Skeletal muscle tissue (tissue), 4 donors: ENCODE measurements around the gene ATG7. TPM values are rescaled to one million over a fixed set of nuclear protein-coding genes. Genes with fewer than 3 reads are reported as not detected.

Source experiments
- H3K27ac ChIP-seq: one replicate; pipeline ENCODE4 v1.7.0; 2013; ENCODE audit warnings: mild to moderate bottlenecking, low read depth, low read length, inconsistent platforms
- H3K27me3 ChIP-seq, 3 donors: one replicate each; pipeline ENCODE4 v1.7.0; 2013; ENCODE audit warnings: low read length in 3 of 3; ENCODE audit not compliant: control insufficient read depth in 3 of 3, insufficient read depth in 3 of 3
- H3K36me3 ChIP-seq, 3 donors: one replicate each; pipeline ENCODE4 v1.7.0; 2013; ENCODE audit warnings: low read length in 3 of 3; ENCODE audit not compliant: control insufficient read depth in 3 of 3, insufficient read depth in 3 of 3
- H3K4me1 ChIP-seq, 3 donors: one replicate each; pipeline ENCODE4 v1.7.0; 2013; ENCODE audit warnings: low read length in 3 of 3, mild to moderate bottlenecking in 3 of 3; ENCODE audit not compliant: control insufficient read depth in 3 of 3, insufficient read depth in 3 of 3
- H3K4me3 ChIP-seq, 3 donors: one replicate each; pipeline ENCODE4 v1.7.0; 2013; ENCODE audit warnings: low read length in 3 of 3
- H3K9ac ChIP-seq, 3 donors: one replicate each; pipeline ENCODE4 v1.7.0; 2013; ENCODE audit warnings: low read length in 3 of 3, mild to moderate bottlenecking in 3 of 3, moderate library complexity in 2 of 3, low read depth in 1 of 3
- H3K9me3 ChIP-seq, 3 donors: one replicate each; pipeline ENCODE4 v1.7.0; 2013; ENCODE audit warnings: low read length in 3 of 3; ENCODE audit not compliant: control insufficient read depth in 3 of 3
- total RNA-seq: library from RNA; depleted of rRNA; stranded (reverse); fragments of >200 nt; gene quantifications from one replicate; pipeline ENCODE4 v1.2.3, GENCODE V29; 2014
- donor health status: Osteomylitis.

The ATG7 gene
- total RNA-seq, 1 donor from 2014 or later, result 48.0 TPM

DNA sequence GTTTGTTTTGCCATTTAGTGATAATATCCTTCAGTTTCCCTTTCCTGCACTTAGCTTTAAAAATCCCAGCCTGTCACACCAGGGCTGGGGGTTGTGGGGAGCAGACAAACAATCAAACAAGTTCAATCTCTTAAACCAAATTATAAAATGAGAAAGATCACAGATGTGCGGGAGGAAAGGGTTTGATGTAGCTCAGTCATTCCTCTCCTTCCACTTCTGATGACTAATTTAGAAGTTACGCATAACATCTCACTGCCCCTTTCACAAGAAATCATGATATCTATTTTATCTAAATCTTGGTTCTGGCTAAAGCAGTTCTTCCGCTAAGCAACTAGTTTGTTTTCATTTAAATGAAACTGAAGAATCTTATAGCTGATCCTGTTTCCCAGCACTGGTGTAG, 34.1 kb upstream of the ATG7 start:
- Histone ChIP-seq H3K27me3 (peaks cover 0 to 8% (median 3%) of the 10 kb centered on the region in 3 donors), H3K9ac (no peak overlapping the region), H3K36me3 (no peaks in the 10 kb centered on the region), H3K9me3 (peaks cover 0 to 2% (median 0%) of the 10 kb centered on the region in 3 donors), H3K27ac (no peak overlapping the region), H3K4me3 (no peak overlapping the region), H3K4me1 (no peaks in the 10 kb centered on the region)

DNA sequence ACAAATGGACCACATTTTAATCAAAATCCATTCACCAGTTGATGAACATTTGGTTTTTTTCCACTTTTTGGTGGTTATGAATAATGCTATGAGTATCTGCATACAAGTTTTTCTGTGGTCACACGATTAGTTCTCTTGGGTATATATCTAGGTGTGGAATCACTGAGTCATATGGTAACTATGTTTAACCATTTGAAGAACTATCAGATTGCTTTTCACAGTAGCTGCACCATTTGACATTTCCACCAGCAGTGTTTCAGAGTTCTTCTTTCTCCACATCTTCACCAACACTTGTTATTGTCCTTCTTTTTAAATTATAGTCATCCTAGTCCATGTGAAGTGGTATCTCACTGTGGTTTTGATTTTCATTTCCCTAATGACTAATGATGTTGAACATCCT, 33.3 kb upstream of the ATG7 start:
- no peak overlapping the region for H3K9ac ChIP-seq
- peaks cover 0 to 8% (median 0%) of the 10 kb centered on the region in 3 donors for H3K27me3 ChIP-seq
- no peak overlapping the region for H3K4me3 ChIP-seq

DNA sequence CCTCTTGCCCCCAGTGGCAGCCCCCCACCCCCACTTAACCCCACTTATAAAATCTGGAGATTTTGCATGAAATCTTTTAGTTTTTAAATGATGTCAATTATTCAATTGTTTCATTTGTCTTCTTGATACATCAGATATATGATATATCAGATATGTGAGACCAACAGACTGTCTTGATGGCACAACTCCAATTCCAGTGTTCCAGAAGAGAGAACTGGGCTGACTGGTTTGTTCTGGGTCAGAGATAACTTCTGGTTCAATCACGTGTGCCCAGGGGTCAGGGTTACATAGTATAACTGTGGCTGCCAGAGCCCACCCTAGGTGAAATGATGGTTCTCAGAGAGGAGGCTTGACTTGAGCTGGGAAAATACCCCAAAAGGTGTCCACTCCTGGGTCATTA, 32.4 kb upstream of the ATG7 start:
- Histone ChIP-seq H3K27me3 (peaks cover 0 to 5% (median 2%) of the 10 kb centered on the region in 3 donors), H3K27ac (no peak overlapping the region), H3K9me3 (peaks cover 0 to 2% (median 0%) of the 10 kb centered on the region in 3 donors), H3K36me3 (no peaks in the 10 kb centered on the region), H3K4me3 (no peak overlapping the region), H3K4me1 (no peaks in the 10 kb centered on the region), H3K9ac (no peak overlapping the region)

More for the DNA sequence above, 33.3 kb upstream of the ATG7 start:
- no peaks in the 10 kb centered on the region for H3K36me3 ChIP-seq
- H3K27ac ChIP-seq, result no peak overlapping the region
- H3K4me1 ChIP-seq, result no peaks in the 10 kb centered on the region
- peaks cover 0 to 2% (median 0%) of the 10 kb centered on the region in 3 donors for H3K9me3 ChIP-seq

DNA sequence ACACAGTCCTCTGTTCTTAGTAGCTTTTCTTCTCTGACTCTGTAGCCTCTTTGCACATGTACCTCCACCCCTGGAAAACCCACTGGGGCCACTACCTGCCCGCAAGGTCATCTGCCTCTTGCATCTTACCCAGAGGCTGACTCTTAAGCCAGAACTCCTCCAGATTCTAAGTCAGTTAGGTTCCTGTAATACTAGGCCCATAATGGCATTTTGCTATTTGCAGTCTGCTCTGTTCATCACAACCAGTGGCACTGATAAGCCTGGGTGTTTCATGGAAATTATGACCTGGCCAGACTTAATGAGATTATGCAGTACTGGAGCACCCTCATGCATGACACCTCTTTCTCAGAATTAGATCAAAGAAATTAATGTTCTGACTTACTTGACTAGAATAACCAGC, 31.7 kb upstream of the ATG7 start:
- Histone ChIP-seq H3K4me1 (no peaks in the 10 kb centered on the region), H3K27ac (no peak overlapping the region), H3K27me3 (peaks cover 0 to 2% (median 2%) of the 10 kb centered on the region in 3 donors), H3K36me3 (no peaks in the 10 kb centered on the region), H3K9ac (no peak overlapping the region), H3K4me3 (no peak overlapping the region), H3K9me3 (peaks cover 0 to 2% (median 0%) of the 10 kb centered on the region in 3 donors)

DNA sequence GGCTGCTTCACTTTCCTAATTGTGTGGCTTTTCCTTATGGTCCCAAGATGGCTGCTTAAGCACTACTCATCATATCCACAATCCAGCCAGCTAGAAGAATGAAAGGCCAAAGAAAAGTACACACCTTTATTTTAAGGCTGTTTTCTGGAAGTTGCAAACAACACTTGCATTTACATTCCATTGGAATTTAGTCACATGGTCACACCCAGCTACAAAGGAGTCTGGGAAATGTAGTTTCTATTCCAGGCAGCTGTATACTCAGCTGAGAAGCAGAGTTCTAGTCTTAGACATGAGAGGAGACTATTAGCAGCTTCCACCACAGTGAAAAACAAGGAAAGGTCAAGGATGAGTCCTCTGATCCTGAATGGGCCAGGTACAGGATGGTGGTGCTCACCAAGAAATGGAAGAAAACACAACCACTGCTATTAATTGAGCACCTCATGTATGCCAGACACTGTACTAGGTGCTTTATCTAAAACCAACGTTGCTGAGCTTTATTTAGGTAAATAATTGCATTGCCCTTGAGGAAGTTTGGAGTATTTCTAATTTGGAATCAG, 28.0 kb upstream of the ATG7 start:
- Histone ChIP-seq H3K9me3 (no peaks in the 10 kb centered on the region), H3K9ac (no peak overlapping the region), H3K4me3 (no peak overlapping the region), H3K4me1 (no peaks in the 10 kb centered on the region), H3K36me3 (no peaks in the 10 kb centered on the region), H3K27ac (no peak overlapping the region), H3K27me3 (peaks cover 0 to 2% (median 0%) of the 10 kb centered on the region in 3 donors)

DNA sequence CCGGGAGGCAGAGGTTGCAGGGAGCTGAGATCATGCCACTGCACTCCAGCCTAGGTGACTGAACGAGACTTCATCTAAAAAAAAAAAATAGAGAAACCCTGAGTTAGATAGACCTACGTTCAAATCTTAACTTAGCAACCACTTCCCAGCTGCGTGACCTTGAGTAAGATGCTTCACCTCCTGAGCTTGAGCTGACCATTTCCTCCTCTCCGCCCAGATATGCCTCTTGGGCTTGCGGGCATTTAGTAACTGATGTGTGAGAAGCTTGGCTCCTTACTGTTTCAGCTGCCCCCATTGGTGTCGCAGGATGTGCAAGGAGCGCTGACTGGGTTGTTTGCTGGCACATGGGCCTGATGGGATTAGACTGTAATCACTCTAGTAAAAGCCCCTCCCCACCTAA, 26.9 kb upstream of the ATG7 start:
- Histone ChIP-seq H3K9me3 (no peaks in the 10 kb centered on the region), H3K4me3 (no peak overlapping the region), H3K27ac (no peak overlapping the region), H3K36me3 (no peaks in the 10 kb centered on the region), H3K4me1 (no peaks in the 10 kb centered on the region), H3K9ac (no peak overlapping the region), H3K27me3 (peaks cover 0 to 2% (median 0%) of the 10 kb centered on the region in 3 donors)

DNA sequence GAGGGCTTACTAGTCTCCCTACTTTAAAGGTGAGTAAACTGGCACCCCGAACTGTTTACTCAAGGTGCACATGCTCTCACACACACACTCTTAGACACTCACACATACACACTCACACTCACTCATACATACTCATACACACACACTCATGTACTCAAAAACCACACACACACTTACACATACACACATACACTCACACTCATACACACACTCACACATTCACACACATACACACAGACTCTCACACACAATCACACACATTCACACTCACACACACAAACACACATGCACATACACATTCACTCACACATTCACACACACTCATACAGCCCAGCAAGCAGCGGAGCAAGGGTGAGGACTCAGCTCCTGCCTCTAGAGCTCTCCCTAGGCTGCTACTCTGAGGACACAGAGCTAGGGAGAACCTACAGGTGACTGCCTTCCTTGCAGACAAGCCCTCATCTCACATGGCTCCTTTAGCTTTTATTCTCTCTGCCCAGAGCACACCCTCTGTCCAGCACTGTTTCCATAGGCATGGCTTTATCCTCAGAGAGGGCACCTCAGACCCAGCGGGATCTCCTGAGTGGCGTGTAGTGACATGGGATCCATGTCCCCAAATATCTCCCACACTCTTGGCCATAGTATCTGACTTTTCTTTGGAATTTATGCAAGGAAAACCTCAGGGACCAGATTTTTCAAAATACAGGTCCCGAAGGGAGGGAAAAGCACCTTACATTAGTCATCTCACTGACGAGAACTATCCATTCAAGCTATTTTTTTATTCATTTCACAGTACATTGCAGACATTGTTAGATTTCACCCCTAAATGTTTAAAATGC, 26.2 kb upstream of the ATG7 start:
- no peaks in the 10 kb centered on the region for H3K36me3 ChIP-seq
- no peak overlapping the region for H3K9ac ChIP-seq

DNA sequence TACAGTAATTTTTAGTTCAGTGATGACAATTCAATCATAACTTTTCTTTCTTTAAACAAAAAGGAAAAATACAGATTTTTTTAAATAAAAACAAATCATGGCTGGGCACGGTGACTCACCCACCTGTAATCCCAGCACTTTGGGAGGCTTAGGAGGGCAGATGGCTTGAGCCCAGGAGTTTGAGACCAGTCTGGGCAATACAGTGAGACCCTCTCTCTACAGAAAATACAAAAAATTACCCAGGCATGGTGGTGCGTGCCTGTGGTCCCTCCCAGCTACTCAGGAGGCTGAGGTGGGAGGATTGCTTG, 25.6 kb upstream of the ATG7 start:
- Histone ChIP-seq H3K36me3 (no peaks in the 10 kb centered on the region), H3K4me1 (no peaks in the 10 kb centered on the region), H3K27me3 (peaks cover 0 to 2% (median 0%) of the 10 kb centered on the region in 3 donors), H3K4me3 (no peak overlapping the region), H3K27ac (no peak overlapping the region), H3K9ac (no peak overlapping the region), H3K9me3 (no peaks in the 10 kb centered on the region)

More for the DNA sequence above, 26.2 kb upstream of the ATG7 start:
- H3K27ac ChIP-seq, result no peak overlapping the region
- no peak overlapping the region for H3K4me3 ChIP-seq
- no peaks in the 10 kb centered on the region for H3K4me1 ChIP-seq
- H3K27me3 ChIP-seq, result peaks cover 0 to 2% (median 0%) of the 10 kb centered on the region in 3 donors
- no peaks in the 10 kb centered on the region for H3K9me3 ChIP-seq

DNA sequence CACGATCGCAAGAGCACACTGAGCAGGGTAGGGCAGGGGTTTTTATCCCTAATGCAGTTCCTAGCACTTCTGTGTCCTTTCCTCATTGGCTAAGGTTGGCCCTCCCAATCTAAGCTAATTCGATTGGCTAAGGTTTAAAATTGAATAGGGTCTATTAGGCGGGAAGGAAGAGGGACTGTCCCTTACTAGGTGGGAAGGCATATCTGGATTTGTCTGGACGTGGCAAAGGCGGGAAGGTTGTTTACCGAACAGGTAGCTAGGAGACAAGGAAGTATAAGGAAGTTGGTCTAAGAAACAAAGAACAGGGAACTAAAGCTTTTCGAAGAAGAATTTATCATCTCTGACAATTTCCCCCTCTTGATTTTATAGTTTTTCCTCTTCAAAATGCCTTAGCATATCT, 24.8 kb upstream of the ATG7 start:
- Histone ChIP-seq H3K4me1 (no peaks in the 10 kb centered on the region), H3K27ac (no peak overlapping the region), H3K36me3 (no peaks in the 10 kb centered on the region), H3K9ac (no peak overlapping the region), H3K4me3 (no peak overlapping the region), H3K9me3 (no peaks in the 10 kb centered on the region), H3K27me3 (peaks cover 0 to 2% (median 0%) of the 10 kb centered on the region in 3 donors)

DNA sequence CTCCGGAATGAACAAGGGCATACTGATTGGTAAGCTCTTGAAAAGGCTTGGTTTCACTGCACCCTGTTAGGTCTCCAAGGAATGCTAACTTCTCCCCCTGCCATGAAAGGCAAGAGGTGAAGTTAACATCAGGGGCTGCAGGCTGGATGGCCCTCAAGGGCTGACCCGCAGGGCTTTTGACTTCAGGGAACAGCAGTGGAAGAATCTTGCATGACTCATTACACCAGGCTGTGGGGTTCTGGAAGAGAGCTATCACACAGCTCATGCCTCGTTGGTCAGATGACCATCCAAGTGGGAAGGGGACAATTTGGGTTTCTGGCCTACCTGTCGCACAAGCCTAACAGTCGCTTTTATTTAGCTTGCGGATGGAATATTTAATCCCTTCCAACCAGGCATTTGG, 23.6 kb upstream of the ATG7 start:
- Histone ChIP-seq H3K27ac (no peak overlapping the region), H3K36me3 (no peaks in the 10 kb centered on the region), H3K9me3 (no peaks in the 10 kb centered on the region), H3K4me1 (no peaks in the 10 kb centered on the region), H3K4me3 (no peak overlapping the region), H3K9ac (no peak overlapping the region), H3K27me3 (peaks cover 0 to 2% (median 0%) of the 10 kb centered on the region in 3 donors)
